ENCODE data around the gene KLHL21. TPM values are rescaled to one million over a fixed set of nuclear protein-coding genes. Genes with fewer than 3 reads are reported as not detected.
A peak's percentile ranks its signal among the peaks of the same experiment; 100 is the strongest.

KLHL21 gene
- total and polyA plus RNA-seq, 10 of the 15 experiments (the other 5 are each of a cell fraction or from before 2014, with no cell fraction given): 0.76 to 12.2 (median 5.2) TPM

- ChIA-PET RAD21 (ENCODE audit: unreplicated experiment) (interaction anchor here (2.4 to 4.7 kb wide), 2 partner anchors 20 to 26 kb away, joined by 11 to 38 read pairs; partner anchors contain the start of genes KLHL21, NOL9 and TAS1R1), SMC1A (ENCODE audit: uncharacterized antibody, unreplicated experiment) (interaction anchor here (1.1 to 2.9 kb wide), 8 partner anchors 9 to 90 kb away, joined by 3 to 16 read pairs (median 4); partner anchors contain the start of gene THAP3), POLR2A (interaction anchor here (0.5 to 3.9 kb wide), 4 partner anchors 18 to 35 kb away, joined by 4 to 22 read pairs (median 7); partner anchors contain the start of gene KLHL21), CTCF (interaction anchor here (0.6 to 4.4 kb wide), 6 partner anchors 19 to 91 kb away, joined by 3 to 29 read pairs (median 4); partner anchors contain the start of genes NOL9, TAS1R1 and THAP3)
- peak; percentile 3; the same call in 2 of the 3 replicates for ATAC-seq
- DNase-seq (ENCODE audit: low read depth, low spot score): no peak
- no peak for FAIRE-seq
- intact Hi-C loops (cut with micrococcal nuclease; ENCODE audit: unreplicated experiment): no loop called here
- Histone ChIP-seq H3K27ac (ENCODE audit: control insufficient read depth, insufficient read depth) (peak overlapping the region; percentile 68), H3K9me3 (replicated peaks; ENCODE audit: control insufficient read depth, insufficient read depth, low read length) (no peaks in the 10 kb centered on the region), H3K27me3 (replicated peaks in 1 of 2; ENCODE audit: control insufficient read depth in 2 of 2, insufficient read depth in 2 of 2, low read length in 1 of 2) (no peaks in the 10 kb centered on the region), H3K9ac (ENCODE audit: control insufficient read depth, insufficient read depth, low read length) (peak overlapping the region; percentile 85), H3K4me2 (ENCODE audit: control insufficient read depth, insufficient read depth) (peak overlapping the region; percentile 70), H3K4me3 (peak overlapping the region; percentile 89), H3K4me1 (ENCODE audit: control insufficient read depth, insufficient read depth, low read length) (peaks cover 13% of the 10 kb centered on the region), H4K20me1 (ENCODE audit: control insufficient read depth, insufficient read depth) (no peaks in the 10 kb centered on the region), H3K79me2 (ENCODE audit: control insufficient read depth, insufficient read depth, low read length) (peaks cover 21% of the 10 kb centered on the region), H2AFZ (ENCODE audit: control insufficient read depth, low read depth, low read length) (peak overlapping the region; percentile 70; the same call in 1 of the 2 replicates), H3K36me3 (ENCODE audit: control insufficient read depth in 2 of 2, insufficient read depth in 2 of 2, low read length in 1 of 2) (no peaks in the 10 kb centered on the region)
- no TSS peak for BruUV-seq (replicated peaks)
- 27% methylated on average over 19 of the region's 19 CpGs for WGBS (ENCODE audit: insufficient coverage, insufficient replicate concordance, low lambda C conversion rate, missing lambda C conversion rate)
- in situ Hi-C loops (cut with MboI): no loop called here
- TF ChIP-seq MXI1 (IDR thresholded peaks at IDR 0.05; ENCODE audit: low read depth, low read length) (no peak), MEF2B (IDR thresholded peaks at IDR 0.05; ENCODE audit: partially characterized antibody, poor library complexity, severe bottlenecking) (peak; percentile 21), CTCF (IDR thresholded peaks at IDR 0.05 in 2 of 3, conservative IDR thresholded peaks at IDR 0.05 in 1 of 3; ENCODE audit: control insufficient read depth in 2 of 3, extremely low read depth in 1 of 3, insufficient read depth in 1 of 3, low read depth in 3 of 3, low read length in 3 of 3) (peak in 2 of 3 experiments; percentile 3 to 8; a peak in 1 of 6 replicates)
These were observed 21.9 kb downstream of the KLHL21 start for GRCh38 chr1:6580593-6581409.

All from GM12878 (cell line).